Activated CD4-positive, alpha-beta memory T cell treated with anti-CD3 and anti-CD28 coated beads for 36 hours (primary cell): ENCODE results near the gene PGBD5. TPM values are rescaled to one million over a fixed set of nuclear protein-coding genes. Genes with fewer than 3 reads are reported as not detected.
A peak's percentile ranks its signal among the peaks of the same experiment; 100 is the strongest.

ENCODE experiments used
- CTCF ChIA-PET: fragments of 350-600 bp; sonication (Branson Sonifier 250); formaldehyde crosslinking; loops from one replicate; lab custom pipeline; 2021; ENCODE audit warnings: antibody characterized with exemption, inconsistent platforms; lab: Charles Lee
- POLR2A ChIA-PET: fragments of 350-600 bp; sonication (Branson Sonifier 250); formaldehyde crosslinking; loops from one replicate; lab custom pipeline; 2021; ENCODE audit warnings: antibody characterized with exemption; lab: Charles Lee
- DNase-seq: peaks from one replicate; pipeline ENCODE4 v3.0.0-alpha.2; 2020
- H3K27ac Mint-ChIP-seq: one replicate; pipeline ENCODE4 v1.8.0; 2021; ENCODE audit warnings: mixed read lengths
- H3K27me3 Mint-ChIP-seq: one replicate; pipeline ENCODE4 v1.8.0; 2021; ENCODE audit warnings: mixed read lengths
- H3K36me3 Mint-ChIP-seq: one replicate; pipeline ENCODE4 v1.8.0; 2021; ENCODE audit warnings: mixed read lengths
- H3K4me1 Mint-ChIP-seq: one replicate; pipeline ENCODE4 v1.8.0; 2021; ENCODE audit warnings: low read depth, mixed read lengths
- H3K4me3 Mint-ChIP-seq: one replicate; pipeline ENCODE4 v1.8.0; 2021; ENCODE audit warnings: mild to moderate bottlenecking, mixed read lengths
- H3K9me3 Mint-ChIP-seq: one replicate; pipeline ENCODE4 v1.8.0; 2021; ENCODE audit warnings: mixed read lengths
- intact Hi-C: fragments of 100-400 bp; cut with micrococcal nuclease; formaldehyde crosslinking; loops from one replicate; pipeline ENCODE4 v1.15.1; 2023
- total RNA-seq, 2 experiments: library from RNA; stranded (reverse); gene quantifications; one replicate each; pipeline ENCODE4 v1.2.3, GENCODE V29; 2021

Gene PGBD5
- total RNA-seq, 2 experiments from 2014 or later: 0.02 TPM; not detected in 1

DNA sequence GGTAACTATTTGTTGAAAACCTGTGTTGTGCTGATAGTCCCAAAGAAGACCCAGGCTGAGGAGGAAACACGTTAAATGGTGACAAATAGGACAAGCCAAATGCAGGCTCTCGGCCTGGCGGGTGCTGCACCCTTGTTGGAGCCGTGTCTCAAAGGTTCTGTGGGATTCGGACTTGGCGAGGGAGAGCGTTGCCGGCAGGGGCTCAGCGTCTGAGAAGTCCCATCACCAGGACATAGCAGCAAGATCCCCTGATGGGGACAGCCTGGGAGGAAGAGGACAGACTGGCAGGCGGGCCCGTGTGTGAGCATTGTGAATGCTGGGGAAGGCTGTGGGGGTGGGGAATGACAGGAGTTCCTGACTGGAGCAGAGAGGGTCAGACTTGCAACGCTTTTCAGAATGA is 142.5 kb downstream of the PGBD5 start:
- Mint-ChIP-seq H3K36me3 (peaks cover 11% of the 10 kb centered on the region), H3K4me1 (peaks cover 10% of the 10 kb centered on the region), H3K4me3 (no peak overlapping the region), H3K27ac (no peak overlapping the region), H3K27me3 (no peaks in the 10 kb centered on the region), H3K9me3 (no peaks in the 10 kb centered on the region)
- ChIA-PET POLR2A (no interaction called here), CTCF (no interaction called here)
- no peak for DNase-seq
- intact Hi-C loops: no loop called here

DNA sequence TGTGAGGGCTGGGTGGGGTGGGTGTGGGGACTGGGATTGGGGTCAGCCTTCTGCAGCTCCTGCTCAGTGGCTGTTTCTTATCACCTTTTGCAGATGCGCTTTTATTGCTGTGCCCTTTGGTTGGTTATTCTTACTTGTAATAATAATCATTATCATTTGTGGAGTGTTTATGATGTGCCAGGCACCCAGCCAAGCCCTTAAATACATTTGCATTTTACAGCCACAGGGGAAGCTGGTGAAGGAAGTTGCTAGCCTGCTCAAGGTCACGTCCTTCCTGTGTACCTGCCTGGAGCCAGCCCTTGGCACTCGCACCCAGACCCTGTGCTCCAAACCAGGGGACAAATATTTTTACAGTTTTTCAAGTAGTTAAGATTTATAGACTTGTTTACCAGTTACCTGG is 144.0 kb downstream of the PGBD5 start:
- DNase-seq: peak; percentile 8
- Mint-ChIP-seq H3K4me3 (no peak overlapping the region), H3K4me1 (peaks cover 10% of the 10 kb centered on the region), H3K9me3 (no peaks in the 10 kb centered on the region), H3K36me3 (peaks cover 13% of the 10 kb centered on the region), H3K27me3 (no peaks in the 10 kb centered on the region), H3K27ac (no peak overlapping the region)
- CTCF ChIA-PET: no interaction called here
- POLR2A ChIA-PET: interaction anchor here (0.5 kb wide), 1 partner anchor 714 kb away, joined by 3 read pairs; no protein-coding TSS in a partner anchor
- intact Hi-C loops: no loop called here

DNA sequence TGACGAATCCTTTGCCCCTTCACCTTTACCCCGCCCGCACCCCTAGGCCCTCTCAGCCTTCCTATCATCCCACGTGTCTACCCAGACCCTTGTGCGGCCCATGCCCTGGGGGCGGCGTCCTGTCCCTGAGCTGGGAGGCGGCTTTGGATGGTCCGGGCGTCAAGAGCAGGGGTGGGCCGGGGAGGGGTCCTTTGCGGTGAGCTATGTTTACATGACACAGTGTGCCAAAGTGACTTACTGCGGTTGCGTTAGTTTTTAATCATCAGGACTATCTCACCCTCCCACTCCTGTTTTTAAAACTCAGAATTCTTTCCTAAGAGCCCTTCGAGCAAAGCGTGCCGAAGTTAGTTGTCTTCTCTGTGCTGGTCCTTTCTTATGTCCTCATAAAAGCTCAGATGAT is 144.6 kb downstream of the PGBD5 start:
- DNase-seq: peak; percentile 11
- ChIA-PET CTCF (no interaction called here), POLR2A (interaction anchor here (0.5 kb wide), 1 partner anchor 714 kb away, joined by 3 read pairs; no protein-coding TSS in a partner anchor)
- Mint-ChIP-seq H3K27me3 (no peaks in the 10 kb centered on the region), H3K9me3 (no peaks in the 10 kb centered on the region), H3K4me3 (no peak overlapping the region), H3K27ac (no peak overlapping the region), H3K4me1 (peaks cover 10% of the 10 kb centered on the region), H3K36me3 (peaks cover 17% of the 10 kb centered on the region)
- intact Hi-C loops: no loop called here

DNA sequence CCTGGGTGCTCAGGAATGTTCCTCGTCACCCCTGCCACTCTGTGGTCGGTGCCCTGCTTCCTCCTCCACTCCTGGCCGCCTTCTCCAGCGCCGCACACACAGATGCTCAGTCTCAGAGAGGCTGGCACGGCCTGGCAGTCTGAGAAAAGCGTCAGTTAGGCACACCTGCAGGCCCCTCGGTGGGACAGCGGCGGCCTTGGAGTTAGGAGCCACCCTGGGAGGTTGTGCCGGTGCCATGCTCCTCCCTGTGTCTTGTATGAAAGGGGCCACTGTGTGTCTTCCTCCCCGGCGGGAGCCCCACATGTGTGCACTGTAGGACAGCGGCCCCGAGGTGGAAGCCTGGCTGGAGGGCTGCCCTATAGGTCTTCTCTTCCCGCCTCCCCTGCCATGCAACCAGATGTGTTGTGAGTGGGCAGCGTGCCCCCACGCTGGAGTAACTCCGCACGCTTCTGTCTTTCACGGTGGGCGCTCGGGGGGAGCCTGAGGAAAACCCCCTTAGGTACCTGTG is 145.2 kb downstream of the PGBD5 start:
- Mint-ChIP-seq H3K4me3 (no peak overlapping the region), H3K27ac (no peak overlapping the region), H3K4me1 (peaks cover 10% of the 10 kb centered on the region), H3K9me3 (no peaks in the 10 kb centered on the region), H3K36me3 (peaks cover 21% of the 10 kb centered on the region), H3K27me3 (no peaks in the 10 kb centered on the region)
- DNase-seq: peak; percentile 7
- intact Hi-C loops: no loop called here
- ChIA-PET POLR2A (no interaction called here), CTCF (interaction anchor here (1.2 kb wide), 1 partner anchor 620 kb away, joined by 4 read pairs; no protein-coding TSS in a partner anchor)

DNA sequence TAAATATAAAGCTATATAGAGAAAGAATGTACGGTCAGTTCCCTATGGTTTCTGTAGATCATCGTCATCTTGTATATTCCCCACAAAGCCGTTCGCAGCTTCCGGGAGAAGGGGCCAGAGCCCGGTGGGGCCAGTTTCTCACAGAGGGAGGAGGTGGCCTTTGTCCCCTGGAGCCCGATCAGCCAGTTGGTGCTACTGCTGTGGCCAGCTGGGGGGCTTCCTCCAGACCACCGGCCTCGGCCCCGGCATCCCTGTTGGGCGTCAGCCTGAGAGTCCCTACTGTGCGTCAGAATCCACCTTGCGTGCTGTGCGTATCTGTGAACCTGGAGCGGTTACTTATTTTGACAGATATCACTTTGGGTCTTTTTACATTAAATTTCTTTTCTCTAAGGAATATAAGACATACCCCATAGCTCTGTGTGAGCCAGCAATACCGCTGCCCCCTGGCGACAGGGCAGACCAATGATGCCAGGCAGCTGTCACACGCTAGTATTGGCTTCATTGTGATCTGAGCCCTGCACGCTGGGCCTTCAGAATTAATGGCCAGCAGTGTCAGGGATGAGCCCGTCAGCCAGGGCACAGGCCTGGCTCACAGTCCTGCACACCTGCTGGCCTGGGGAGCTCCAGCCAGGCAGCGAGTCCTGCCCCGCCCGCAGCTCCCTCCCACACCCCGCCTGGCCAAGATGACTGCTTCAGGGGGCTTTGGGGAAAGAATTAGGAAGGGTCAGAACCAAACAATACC is 145.9 kb downstream of the PGBD5 start:
- H3K27ac Mint-ChIP-seq: no peak overlapping the region
- DNase-seq: peak; percentile 19
- H3K4me1 Mint-ChIP-seq: peaks cover 10% of the 10 kb centered on the region
- H3K27me3 Mint-ChIP-seq: no peaks in the 10 kb centered on the region
- H3K9me3 Mint-ChIP-seq: no peaks in the 10 kb centered on the region
- peaks cover 21% of the 10 kb centered on the region for H3K36me3 Mint-ChIP-seq
- intact Hi-C loops: no loop called here
- H3K4me3 Mint-ChIP-seq: no peak overlapping the region
- POLR2A ChIA-PET: no interaction called here
- CTCF ChIA-PET: interaction anchor here (1.2 kb wide), 1 partner anchor 619 kb away, joined by 4 read pairs; no protein-coding TSS in a partner anchor

DNA sequence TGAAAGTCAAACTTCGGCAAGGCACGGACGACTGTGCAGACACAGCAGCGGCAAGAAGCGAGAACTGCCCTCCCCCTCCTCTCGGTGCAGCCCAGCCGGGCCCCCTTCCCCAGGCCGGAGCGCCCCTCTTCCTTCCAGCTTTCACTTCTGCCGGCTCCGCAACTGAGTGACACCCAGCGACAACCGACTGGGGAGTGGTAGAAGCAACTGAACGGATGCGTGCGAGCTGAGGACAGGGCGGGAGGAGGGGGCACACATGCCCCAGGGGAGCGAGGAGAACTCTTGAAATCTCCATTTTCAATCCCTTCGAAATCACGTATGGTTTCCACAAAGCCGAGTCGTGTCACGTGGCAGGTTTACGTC is 146.6 kb downstream of the PGBD5 start:
- no peak overlapping the region for H3K4me3 Mint-ChIP-seq
- H3K4me1 Mint-ChIP-seq: peaks cover 10% of the 10 kb centered on the region
- no peak overlapping the region for H3K27ac Mint-ChIP-seq
- ChIA-PET CTCF (interaction anchor here (1.2 kb wide), 1 partner anchor 618 kb away, joined by 4 read pairs; no protein-coding TSS in a partner anchor), POLR2A (no interaction called here)
- H3K9me3 Mint-ChIP-seq: no peaks in the 10 kb centered on the region
- no peaks in the 10 kb centered on the region for H3K27me3 Mint-ChIP-seq
- intact Hi-C loops: no loop called here
- peak; percentile 3 for DNase-seq
- H3K36me3 Mint-ChIP-seq: peaks cover 21% of the 10 kb centered on the region

DNA sequence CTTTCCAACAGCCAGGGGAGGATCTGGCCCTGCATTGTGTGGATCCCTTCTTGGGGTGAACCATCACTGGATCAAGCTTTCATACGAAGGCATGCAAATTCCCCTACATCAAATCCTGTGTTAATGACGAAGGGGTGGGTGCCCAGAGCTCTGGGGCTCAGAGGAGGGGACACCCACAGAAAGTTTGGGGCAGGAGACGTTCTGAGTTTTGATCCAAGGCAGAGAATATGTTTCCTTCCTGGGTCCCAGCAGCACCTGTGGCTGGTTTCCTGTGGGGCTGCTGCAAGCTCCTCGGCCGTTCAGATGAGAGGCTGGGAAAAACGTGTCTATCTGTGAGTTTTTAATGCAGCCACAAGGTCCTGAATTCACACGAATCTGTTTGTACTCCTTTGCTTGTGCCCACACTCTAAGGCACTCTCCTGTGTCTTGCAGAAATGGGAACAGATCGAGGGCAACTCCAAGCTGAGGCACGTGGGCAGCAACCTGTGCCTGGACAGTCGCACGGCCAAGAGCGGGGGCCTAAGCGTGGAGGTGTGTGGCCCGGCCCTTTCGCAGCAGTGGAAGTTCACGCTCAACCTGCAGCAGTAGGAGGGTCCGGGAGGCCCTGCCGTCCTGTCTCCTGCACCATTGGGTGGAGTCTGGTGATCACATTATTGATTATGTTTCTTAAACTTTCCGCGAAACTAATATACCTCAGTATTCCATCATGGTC is 147.1 kb downstream of the PGBD5 start:
- CTCF ChIA-PET: no interaction called here
- Mint-ChIP-seq H3K27ac (no peak overlapping the region), H3K4me3 (no peak overlapping the region), H3K9me3 (no peaks in the 10 kb centered on the region), H3K4me1 (peaks cover 10% of the 10 kb centered on the region), H3K36me3 (peaks cover 21% of the 10 kb centered on the region), H3K27me3 (no peaks in the 10 kb centered on the region)
- peak; percentile 6 for DNase-seq
- POLR2A ChIA-PET: no interaction called here
- intact Hi-C loops: no loop called here

DNA sequence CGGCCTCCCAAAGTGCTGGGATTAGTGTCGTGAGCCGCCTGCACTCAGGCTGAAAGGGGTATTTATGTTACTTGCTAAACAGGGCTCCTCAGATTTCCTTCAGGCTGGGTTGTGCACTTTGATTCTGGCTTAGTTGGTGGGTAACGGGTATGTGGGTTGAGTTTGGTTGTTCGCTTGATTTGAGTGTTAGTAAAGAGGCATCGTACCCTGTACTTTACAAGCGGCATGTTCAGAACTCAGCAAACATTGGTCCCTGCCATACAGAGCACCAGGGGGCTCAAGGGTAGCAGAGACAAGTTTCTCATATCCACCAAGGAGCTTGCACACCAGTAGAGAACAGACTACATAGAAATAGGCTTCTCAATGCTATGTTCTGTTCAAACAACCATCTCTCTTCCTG is 147.8 kb downstream of the PGBD5 start:
- Mint-ChIP-seq H3K9me3 (no peaks in the 10 kb centered on the region), H3K27me3 (no peaks in the 10 kb centered on the region), H3K4me1 (peaks cover 15% of the 10 kb centered on the region), H3K36me3 (peaks cover 21% of the 10 kb centered on the region), H3K4me3 (no peak overlapping the region), H3K27ac (no peak overlapping the region)
- intact Hi-C loops: no loop called here
- ChIA-PET POLR2A (no interaction called here), CTCF (no interaction called here)
- peak; percentile 4 for DNase-seq

DNA sequence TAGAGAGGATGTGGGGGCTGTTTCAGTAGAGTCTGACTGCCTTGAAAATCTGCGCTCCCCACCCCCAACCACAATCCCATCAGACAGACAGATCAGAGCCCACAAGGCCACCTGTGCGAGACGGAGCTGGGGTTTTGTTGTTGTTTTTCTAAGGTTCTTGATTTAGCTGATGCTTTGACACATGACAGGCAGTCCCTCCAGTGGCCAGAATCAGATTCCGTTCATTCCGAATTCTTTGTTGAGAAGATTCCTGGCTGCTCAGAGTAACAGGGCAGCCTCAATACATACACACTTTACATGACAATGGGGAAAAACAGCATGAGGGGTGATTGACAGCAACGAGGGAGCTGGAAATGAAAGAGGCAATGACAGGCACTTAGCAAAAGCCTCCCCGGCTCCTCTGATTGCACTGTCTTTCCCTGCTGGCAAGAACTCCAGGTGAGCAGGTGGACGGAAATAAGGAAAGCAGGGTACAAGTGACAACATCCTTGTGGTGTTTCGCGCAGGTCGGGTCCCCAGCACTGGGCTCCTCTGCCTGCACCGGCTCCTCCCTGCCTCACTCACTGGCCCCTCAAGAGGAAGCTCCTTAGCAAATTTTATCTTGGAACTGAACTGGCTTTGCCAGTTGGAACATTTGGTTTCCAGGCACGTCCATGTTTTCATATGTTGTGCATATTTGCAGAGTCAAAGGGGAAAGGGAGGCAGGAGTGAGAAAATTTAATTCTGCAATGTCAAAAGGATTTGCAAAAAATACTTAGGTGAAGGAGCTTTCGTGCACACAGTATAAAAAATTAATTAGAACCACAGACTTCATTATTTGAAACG is 148.7 kb downstream of the PGBD5 start:
- Mint-ChIP-seq H3K9me3 (no peaks in the 10 kb centered on the region), H3K27me3 (no peaks in the 10 kb centered on the region), H3K27ac (no peak overlapping the region), H3K4me1 (peaks cover 15% of the 10 kb centered on the region), H3K4me3 (no peak overlapping the region), H3K36me3 (peaks cover 21% of the 10 kb centered on the region)
- POLR2A ChIA-PET: no interaction called here
- DNase-seq: peak; percentile 6
- intact Hi-C loops: no loop called here
- CTCF ChIA-PET: no interaction called here

DNA sequence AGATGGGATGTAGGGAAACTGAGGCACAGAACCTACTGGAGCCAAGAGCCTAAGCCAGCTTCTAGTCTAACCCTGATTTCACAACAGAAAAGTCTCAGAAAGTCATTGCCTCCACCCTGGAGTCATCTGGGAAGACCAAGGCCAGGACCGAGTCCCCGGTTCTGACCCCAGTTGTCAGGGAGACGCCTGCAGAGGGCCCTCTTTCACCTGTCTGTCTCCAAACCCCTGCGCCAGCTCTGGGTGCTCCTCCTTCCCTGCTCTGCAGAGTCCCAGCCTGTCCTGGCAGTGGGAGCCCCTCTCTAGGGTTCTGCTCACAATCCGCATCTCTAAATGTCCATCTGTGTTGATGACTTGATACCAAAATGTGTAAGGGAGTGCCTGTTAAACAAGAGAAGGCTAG is 149.7 kb downstream of the PGBD5 start:
- H3K27ac Mint-ChIP-seq: no peak overlapping the region
- H3K27me3 Mint-ChIP-seq: no peaks in the 10 kb centered on the region
- intact Hi-C loops: no loop called here
- no peaks in the 10 kb centered on the region for H3K9me3 Mint-ChIP-seq
- H3K4me3 Mint-ChIP-seq: no peak overlapping the region
- peak; percentile 4 for DNase-seq
- ChIA-PET CTCF (no interaction called here), POLR2A (no interaction called here)
- peaks cover 11% of the 10 kb centered on the region for H3K4me1 Mint-ChIP-seq
- peaks cover 20% of the 10 kb centered on the region for H3K36me3 Mint-ChIP-seq

DNA sequence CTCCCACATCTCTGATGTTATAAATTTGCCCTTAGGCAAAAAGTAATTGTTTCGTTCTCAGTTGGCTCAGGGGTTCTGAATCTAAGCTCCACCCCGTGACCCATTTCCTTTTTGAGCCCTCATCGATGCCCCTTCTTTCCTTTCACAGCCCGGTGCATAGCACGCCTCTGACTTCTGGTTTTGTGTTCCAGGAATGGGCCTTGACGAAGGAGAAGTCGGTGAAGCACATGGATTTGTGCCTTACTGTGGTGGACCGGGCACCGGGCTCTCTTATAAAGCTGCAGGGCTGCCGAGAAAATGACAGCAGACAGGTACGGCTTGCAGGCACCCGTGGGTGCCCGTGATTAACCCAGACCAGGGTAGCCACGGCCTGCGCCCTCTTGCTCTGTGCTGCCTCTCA is 151.9 kb downstream of the PGBD5 start:
- H3K27me3 Mint-ChIP-seq: no peaks in the 10 kb centered on the region
- DNase-seq: no peak
- H3K4me3 Mint-ChIP-seq: no peak overlapping the region
- peak overlapping the region; percentile 56 for H3K27ac Mint-ChIP-seq
- no peaks in the 10 kb centered on the region for H3K9me3 Mint-ChIP-seq
- intact Hi-C loops: no loop called here
- ChIA-PET CTCF (no interaction called here), POLR2A (no interaction called here)
- H3K36me3 Mint-ChIP-seq: peaks cover 12% of the 10 kb centered on the region
- H3K4me1 Mint-ChIP-seq: peaks cover 24% of the 10 kb centered on the region
